GM12873 (cell line): ENCODE data around the gene NCOA6.

Experiments
- CTCF ChIP-seq: IDR thresholded peaks from 2 replicates; pipeline ENCODE4 v1.5.1; 2012; ENCODE audit warnings: low read depth, mild to moderate bottlenecking, moderate library complexity, low read length, control low read depth; ENCODE audit not compliant: insufficient read depth; ENCODE audit errors: missing control alignments

Gene NCOA6

DNA sequence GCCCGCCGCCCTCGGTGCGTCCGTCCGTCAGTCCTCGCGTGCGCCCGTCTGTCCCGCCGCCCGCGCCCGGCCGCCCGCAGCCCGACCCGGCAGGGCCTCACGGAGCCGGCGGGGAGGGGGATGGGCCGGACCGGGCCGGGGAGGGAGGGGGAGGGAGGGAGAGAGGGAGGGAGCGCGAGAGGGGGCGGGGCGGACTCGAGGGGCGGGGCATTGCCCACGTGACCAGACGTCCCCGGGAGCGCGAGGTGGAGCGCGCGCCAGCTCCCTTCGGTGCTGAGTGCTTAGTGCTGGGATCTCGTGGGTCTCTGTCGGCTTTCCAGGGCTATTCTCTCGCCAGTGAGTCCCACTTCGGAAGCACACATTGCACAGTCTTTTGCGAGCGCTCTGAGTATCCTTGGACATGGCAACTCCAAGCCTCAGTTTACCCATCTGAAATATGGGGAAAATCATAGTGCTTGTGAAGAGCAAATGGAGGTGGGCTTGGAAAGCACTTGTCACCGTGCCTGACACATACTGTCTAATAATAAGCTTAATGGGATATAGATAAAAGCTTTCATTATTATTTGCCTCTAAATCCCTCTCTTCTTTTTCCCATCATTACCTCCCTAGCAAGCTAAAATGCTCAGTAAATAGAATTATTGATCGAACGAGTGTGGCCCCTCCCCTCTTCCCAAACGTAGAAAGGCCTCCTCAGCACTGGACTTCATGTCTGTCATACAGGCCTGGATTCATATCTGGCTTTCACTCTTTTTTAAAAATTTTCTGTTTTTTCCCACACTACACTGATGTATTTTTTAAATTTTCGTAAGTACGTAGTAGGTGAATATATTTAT is at the start of gene NCOA6:
Gene NCOA6 (minus strand): TSS at position 122 of the 833 bp plus-strand sequence. CDS start 43,296 bp downstream, outside the sequence.
- no peak for TF ChIP-seq CTCF

GRCh38 chr20:34874094-34874654 is 48.7 kb upstream of the NCOA6 start:
- TF ChIP-seq CTCF, result peak; percentile 85

- TF ChIP-seq CTCF, result no peak
Observed at GRCh38 chr20:34873583-34874093, 48.2 kb upstream of the NCOA6 start.

DNA sequence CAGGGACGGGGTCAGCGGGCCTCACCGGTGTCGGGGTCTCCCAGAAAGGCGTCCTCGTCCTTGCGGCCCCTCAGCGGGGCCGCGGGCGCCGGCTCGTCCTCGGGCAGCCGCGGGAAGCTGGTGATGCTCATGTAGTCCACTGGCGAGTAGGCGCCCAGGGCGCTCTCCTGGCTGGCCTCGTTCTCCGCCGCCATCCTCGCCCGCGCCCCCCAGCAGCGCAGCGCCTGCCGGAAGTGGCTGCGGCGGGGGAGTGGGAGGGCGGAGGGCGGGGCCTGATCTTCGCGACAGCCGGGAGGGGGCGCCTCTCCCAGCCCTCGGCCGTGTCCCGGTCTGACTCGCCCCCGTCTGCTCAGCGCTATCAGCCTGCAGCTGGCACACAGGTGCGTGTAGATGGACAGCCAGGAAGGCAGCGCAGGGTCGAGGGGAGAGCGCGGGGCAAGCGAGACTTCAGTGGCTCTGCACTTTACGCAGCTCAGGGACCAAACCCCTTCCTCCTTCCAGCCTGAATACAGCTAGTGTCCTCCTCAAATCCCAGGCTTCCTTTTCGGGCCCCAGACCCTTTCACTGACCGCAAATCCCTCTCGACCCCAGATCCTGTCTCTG is 47.3 kb upstream of the NCOA6 start, which contains the start of gene GGT7:
Gene GGT7 (minus strand): TSS at position 235 of the 603 bp plus-strand sequence. CDS start 41 bp downstream, at position 194.
- peak; percentile 70 for TF ChIP-seq CTCF

GRCh38 chr20:34871966-34872621 is 46.6 kb upstream of the NCOA6 start:
- no peak for TF ChIP-seq CTCF

GRCh38 chr20:34871320-34871926 is 46.0 kb upstream of the NCOA6 start:
- TF ChIP-seq CTCF, result no peak
